ENCODE data around the gene MAD1L1.

The MAD1L1 gene

DNA sequence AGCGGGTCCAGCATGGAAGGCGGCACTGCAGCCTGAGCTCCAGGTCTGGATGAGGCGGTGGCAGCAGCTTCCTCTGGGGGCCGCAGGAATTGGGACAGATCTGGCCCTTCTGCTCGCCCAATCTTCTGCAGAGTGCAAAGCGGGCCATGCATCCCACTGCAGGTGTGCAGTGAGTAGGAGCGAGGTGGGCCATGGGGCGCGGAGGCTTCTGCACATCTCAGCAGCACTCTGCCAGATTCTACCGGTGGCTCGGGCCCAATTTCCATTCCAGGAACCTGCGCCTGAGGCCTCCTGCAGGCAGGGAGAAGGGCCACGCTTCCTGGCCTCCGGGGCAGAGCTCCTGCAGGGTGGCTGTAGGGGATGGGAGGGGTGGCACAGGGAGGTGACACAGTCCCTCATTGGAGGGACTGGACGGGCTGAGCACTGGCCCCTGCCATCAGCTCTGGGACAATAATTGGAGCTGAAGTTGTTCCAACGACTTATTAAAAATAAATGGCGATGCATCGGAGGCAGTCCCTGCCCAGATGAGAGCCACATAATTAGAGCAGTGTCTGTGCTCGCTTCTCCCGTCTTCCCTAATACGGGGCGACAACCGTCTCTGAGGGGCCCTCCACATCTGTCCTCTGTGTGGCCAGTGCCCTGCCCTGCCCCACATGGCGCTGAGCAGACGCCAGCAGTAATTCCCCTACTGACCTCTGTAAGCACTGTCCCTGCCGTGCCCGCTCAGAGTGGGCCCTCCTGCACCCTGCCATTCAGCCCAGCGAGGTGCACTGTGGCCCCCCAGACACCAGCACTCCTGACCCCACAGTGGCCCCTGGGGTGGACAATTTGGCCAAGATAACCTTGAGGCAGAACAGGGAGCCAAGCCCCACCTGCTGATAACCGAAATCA is 365.1 kb downstream of the MAD1L1 start:
- H3K4me1 ChIP-seq (ENCODE audit: control insufficient read depth in 5 of 5, insufficient read depth in 5 of 5, low read length in 5 of 5), result peaks cover 0 to 17% (median 10%) of the 10 kb centered on the region in 5 donors
- no peak overlapping the region for H3K4me3 ChIP-seq (ENCODE audit: low read depth in 1 of 5, low read length in 5 of 5)
- H3K27me3 ChIP-seq (ENCODE audit: control insufficient read depth in 5 of 5, insufficient read depth in 4 of 5, low read length in 5 of 5), result no peaks in the 10 kb centered on the region
- no peak overlapping the region for H3K27ac ChIP-seq (ENCODE audit: low read depth, low read length)
- H3K9me3 ChIP-seq (ENCODE audit: control insufficient read depth in 5 of 5, low read length in 5 of 5), result no peaks in the 10 kb centered on the region
- peaks cover 0 to 13% (median 2%) of the 10 kb centered on the region in 5 donors for H3K36me3 ChIP-seq (ENCODE audit: control insufficient read depth in 5 of 5, insufficient read depth in 5 of 5, low read length in 5 of 5)
- H3K9ac ChIP-seq (ENCODE audit: low read length in 5 of 5), result no peak overlapping the region

DNA sequence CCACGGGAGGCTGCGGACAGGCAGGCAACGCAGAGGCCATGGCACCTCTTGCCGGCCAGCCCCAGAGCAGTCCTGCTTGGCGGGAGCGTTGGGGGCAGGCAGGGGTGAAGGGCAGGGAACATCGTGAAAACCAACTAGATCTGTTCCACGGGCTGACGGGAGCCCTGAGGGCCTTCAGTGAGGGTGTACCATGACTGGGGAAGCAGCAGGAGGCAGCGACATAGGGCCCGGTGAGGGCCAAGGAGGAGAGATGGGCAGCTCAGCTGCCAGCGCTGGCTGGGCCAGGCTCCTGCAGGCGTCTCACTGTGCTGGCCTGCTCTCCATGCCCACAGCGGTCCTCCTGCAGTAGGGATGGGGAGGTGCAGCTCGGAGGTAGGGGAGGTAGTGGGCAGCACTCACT is 366.1 kb downstream of the MAD1L1 start:
- no peaks in the 10 kb centered on the region for H3K9me3 ChIP-seq (ENCODE audit: control insufficient read depth in 5 of 5, low read length in 5 of 5)
- no peak overlapping the region for H3K27ac ChIP-seq (ENCODE audit: low read depth, low read length)
- no peaks in the 10 kb centered on the region for H3K27me3 ChIP-seq (ENCODE audit: control insufficient read depth in 5 of 5, insufficient read depth in 4 of 5, low read length in 5 of 5)
- no peak overlapping the region for H3K4me3 ChIP-seq (ENCODE audit: low read depth in 1 of 5, low read length in 5 of 5)
- H3K4me1 ChIP-seq (ENCODE audit: control insufficient read depth in 5 of 5, insufficient read depth in 5 of 5, low read length in 5 of 5), result peaks cover 0 to 26% (median 19%) of the 10 kb centered on the region in 5 donors
- H3K36me3 ChIP-seq (ENCODE audit: control insufficient read depth in 5 of 5, insufficient read depth in 5 of 5, low read length in 5 of 5), result peaks cover 0 to 6% (median 0%) of the 10 kb centered on the region in 5 donors
- no peak overlapping the region for H3K9ac ChIP-seq (ENCODE audit: low read length in 5 of 5)

DNA sequence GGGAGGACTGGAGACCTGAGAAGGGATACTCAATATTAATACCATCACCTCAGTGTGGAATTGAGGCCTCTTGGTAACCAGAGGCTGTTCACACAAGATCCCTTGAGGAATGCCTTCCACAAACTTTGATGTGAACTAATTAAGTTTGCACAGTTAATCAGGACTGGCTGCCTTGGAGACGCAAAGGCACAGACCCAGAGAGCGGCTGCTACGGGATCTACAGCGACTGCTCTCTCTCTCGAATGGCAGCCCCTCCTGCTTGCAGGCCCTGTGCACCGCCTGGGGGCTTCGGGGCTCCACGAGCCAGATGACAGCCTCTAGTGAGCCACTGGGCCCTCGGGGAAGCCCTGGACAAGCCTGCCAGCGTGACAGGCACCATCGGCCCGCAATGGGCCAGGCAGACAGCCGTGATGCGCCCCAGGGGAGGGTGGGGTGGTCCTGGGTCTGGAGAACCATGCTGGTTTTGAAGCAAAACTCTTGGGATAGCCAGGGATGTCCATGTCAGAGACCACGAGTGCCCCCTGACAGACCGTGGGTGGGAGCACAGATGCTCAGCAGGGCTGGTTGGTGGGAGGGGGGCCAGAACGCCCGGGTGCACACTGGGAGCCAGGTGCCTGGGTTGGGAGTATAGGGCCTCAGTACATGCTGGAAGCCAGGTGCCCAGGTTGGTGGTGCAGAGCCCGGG is 367.0 kb downstream of the MAD1L1 start:
- Histone ChIP-seq H3K4me1 (ENCODE audit: control insufficient read depth in 5 of 5, insufficient read depth in 5 of 5, low read length in 5 of 5) (peaks cover 0 to 26% (median 19%) of the 10 kb centered on the region in 5 donors), H3K27me3 (ENCODE audit: control insufficient read depth in 5 of 5, insufficient read depth in 4 of 5, low read length in 5 of 5) (no peaks in the 10 kb centered on the region), H3K9ac (ENCODE audit: low read length in 5 of 5) (no peak overlapping the region), H3K36me3 (ENCODE audit: control insufficient read depth in 5 of 5, insufficient read depth in 5 of 5, low read length in 5 of 5) (peaks cover 0 to 6% (median 0%) of the 10 kb centered on the region in 5 donors), H3K9me3 (ENCODE audit: control insufficient read depth in 5 of 5, low read length in 5 of 5) (no peaks in the 10 kb centered on the region), H3K4me3 (ENCODE audit: low read depth in 1 of 5, low read length in 5 of 5) (no peak overlapping the region), H3K27ac (ENCODE audit: low read depth, low read length) (no peak overlapping the region)

- Histone ChIP-seq H3K4me3 (ENCODE audit: low read depth in 1 of 5, low read length in 5 of 5) (no peak overlapping the region), H3K4me1 (ENCODE audit: control insufficient read depth in 5 of 5, insufficient read depth in 5 of 5, low read length in 5 of 5) (peaks cover 0 to 26% (median 19%) of the 10 kb centered on the region in 5 donors)
Measured at GRCh38 chr7:1865000-1865555, 367.7 kb downstream of the MAD1L1 start.

DNA sequence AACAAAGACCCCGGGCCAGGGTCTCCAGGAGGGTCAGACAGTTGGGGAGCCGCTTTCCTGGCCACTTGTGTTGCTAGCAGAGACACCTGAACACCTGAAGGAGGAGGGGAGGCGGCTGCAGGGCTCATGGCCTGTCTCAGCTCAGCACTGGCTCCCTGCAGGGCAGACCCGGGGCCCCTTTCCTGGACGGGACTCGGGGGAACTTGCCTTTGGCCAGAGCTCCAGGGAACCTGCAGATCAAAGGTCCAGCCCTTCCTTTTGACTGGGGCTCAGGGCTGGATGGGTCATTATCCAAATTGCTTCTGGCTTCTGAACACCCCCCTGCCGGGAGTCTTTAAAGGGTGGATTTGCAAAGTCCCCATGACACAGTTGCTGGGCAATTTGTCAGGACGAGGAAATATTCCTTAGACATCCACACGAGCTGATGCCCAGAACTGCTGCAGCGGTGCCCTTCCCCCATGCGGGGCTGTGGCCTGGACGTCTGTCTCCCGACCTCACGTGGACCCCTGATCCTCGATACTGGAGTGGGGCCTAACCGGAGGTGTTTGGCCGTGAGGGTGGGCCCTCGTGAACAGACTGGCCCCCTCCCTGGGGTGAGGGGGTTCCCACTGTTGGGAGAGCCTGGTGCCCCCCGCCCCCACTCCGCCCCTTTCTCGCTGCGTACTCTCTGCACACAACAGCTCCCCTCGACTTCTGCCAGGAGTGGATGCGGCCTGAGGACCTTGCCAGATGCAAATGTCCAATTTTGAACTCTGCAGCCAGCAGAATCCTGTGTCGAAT is 368.4 kb downstream of the MAD1L1 start:
- Histone ChIP-seq H3K9me3 (ENCODE audit: control insufficient read depth in 5 of 5, low read length in 5 of 5) (no peaks in the 10 kb centered on the region), H3K27me3 (ENCODE audit: control insufficient read depth in 5 of 5, insufficient read depth in 4 of 5, low read length in 5 of 5) (no peaks in the 10 kb centered on the region), H3K4me3 (ENCODE audit: low read depth in 1 of 5, low read length in 5 of 5) (no peak overlapping the region), H3K9ac (ENCODE audit: low read length in 5 of 5) (no peak overlapping the region), H3K36me3 (ENCODE audit: control insufficient read depth in 5 of 5, insufficient read depth in 5 of 5, low read length in 5 of 5) (peaks cover 0 to 6% (median 0%) of the 10 kb centered on the region in 5 donors), H3K4me1 (ENCODE audit: control insufficient read depth in 5 of 5, insufficient read depth in 5 of 5, low read length in 5 of 5) (peaks cover 0 to 26% (median 19%) of the 10 kb centered on the region in 5 donors), H3K27ac (ENCODE audit: low read depth, low read length) (no peak overlapping the region)

More at GRCh38 chr7:1865000-1865555, 367.7 kb downstream of the MAD1L1 start:
- H3K27ac ChIP-seq (ENCODE audit: low read depth, low read length), result no peak overlapping the region
- H3K27me3 ChIP-seq (ENCODE audit: control insufficient read depth in 5 of 5, insufficient read depth in 4 of 5, low read length in 5 of 5), result no peaks in the 10 kb centered on the region
- H3K9me3 ChIP-seq (ENCODE audit: control insufficient read depth in 5 of 5, low read length in 5 of 5), result no peaks in the 10 kb centered on the region
- H3K9ac ChIP-seq (ENCODE audit: low read length in 5 of 5), result no peak overlapping the region
- peaks cover 0 to 6% (median 0%) of the 10 kb centered on the region in 5 donors for H3K36me3 ChIP-seq (ENCODE audit: control insufficient read depth in 5 of 5, insufficient read depth in 5 of 5, low read length in 5 of 5)

- Histone ChIP-seq H3K27me3 (ENCODE audit: control insufficient read depth in 5 of 5, insufficient read depth in 4 of 5, low read length in 5 of 5) (no peaks in the 10 kb centered on the region), H3K27ac (ENCODE audit: low read depth, low read length) (no peak overlapping the region), H3K4me1 (ENCODE audit: control insufficient read depth in 5 of 5, insufficient read depth in 5 of 5, low read length in 5 of 5) (peaks cover 0 to 29% (median 24%) of the 10 kb centered on the region in 5 donors), H3K9me3 (ENCODE audit: control insufficient read depth in 5 of 5, low read length in 5 of 5) (no peaks in the 10 kb centered on the region), H3K36me3 (ENCODE audit: control insufficient read depth in 5 of 5, insufficient read depth in 5 of 5, low read length in 5 of 5) (peaks cover 0 to 6% (median 0%) of the 10 kb centered on the region in 5 donors), H3K9ac (ENCODE audit: low read length in 5 of 5) (no peak overlapping the region), H3K4me3 (ENCODE audit: low read depth in 1 of 5, low read length in 5 of 5) (no peak overlapping the region)
Measured at GRCh38 chr7:1863091-1863900, 369.4 kb downstream of the MAD1L1 start.

DNA sequence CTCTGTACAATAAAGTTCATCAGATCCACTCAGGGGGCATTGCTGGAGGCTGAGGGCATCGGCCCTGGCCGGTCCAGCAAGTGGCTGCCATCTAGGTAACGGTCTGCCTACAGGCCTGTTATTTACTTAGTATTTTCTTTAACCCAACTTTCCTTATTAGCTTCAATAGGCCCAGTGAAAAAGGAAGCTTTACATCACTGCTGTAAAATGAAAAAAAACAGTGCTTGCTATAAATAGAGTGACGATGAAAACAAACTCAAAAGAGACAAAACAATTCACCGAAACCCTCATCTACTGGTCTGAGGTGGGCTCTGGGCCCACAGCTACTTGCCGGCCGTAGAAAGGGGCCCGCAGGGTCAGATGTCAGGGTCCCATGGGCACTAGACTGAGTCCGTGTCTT is 370.2 kb downstream of the MAD1L1 start:
- no peaks in the 10 kb centered on the region for H3K27me3 ChIP-seq (ENCODE audit: control insufficient read depth in 5 of 5, insufficient read depth in 4 of 5, low read length in 5 of 5)
- H3K4me3 ChIP-seq (ENCODE audit: low read depth in 1 of 5, low read length in 5 of 5), result peak overlapping the region in 1 of 5 donors; percentile 9
- H3K4me1 ChIP-seq (ENCODE audit: control insufficient read depth in 5 of 5, insufficient read depth in 5 of 5, low read length in 5 of 5), result peaks cover 0 to 36% (median 31%) of the 10 kb centered on the region in 5 donors
- no peak overlapping the region for H3K27ac ChIP-seq (ENCODE audit: low read depth, low read length)
- peak overlapping the region in 1 of 5 donors; percentile 8 for H3K9ac ChIP-seq (ENCODE audit: low read length in 5 of 5)
- peaks cover 0 to 6% (median 0%) of the 10 kb centered on the region in 5 donors for H3K36me3 ChIP-seq (ENCODE audit: control insufficient read depth in 5 of 5, insufficient read depth in 5 of 5, low read length in 5 of 5)
- H3K9me3 ChIP-seq (ENCODE audit: control insufficient read depth in 5 of 5, low read length in 5 of 5), result no peaks in the 10 kb centered on the region

DNA sequence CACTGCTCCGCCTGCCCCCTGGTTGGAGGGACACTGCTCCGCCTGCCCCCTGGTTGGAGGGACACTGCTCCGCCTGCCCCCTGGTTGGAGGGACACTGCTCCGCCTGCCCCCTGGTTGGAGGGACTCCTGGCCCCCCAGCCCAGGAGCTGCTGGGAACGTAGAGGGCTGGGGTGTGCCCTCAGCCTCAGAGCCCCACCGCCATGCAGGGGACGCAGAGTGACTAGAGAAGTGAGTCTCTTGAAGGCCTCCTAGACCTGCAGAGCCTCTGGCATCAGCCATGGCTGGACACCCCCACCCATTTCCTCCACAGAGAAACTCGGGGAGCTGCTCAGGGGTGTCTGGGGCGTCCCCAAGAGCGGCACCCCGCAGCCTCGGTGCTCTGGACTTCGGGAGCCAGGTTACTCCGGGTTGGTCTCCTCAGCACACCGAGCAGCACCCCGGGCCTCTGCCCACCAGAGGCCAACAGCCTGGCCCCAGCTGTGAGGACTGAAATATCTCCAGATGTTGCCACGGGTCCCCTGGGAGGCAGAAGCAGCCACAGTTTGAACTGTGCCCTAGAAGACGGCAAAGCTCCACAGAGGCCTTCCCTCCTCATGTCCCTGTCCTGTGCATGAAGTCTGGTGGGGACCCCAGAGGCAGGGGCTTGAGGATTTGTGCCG is 370.8 kb downstream of the MAD1L1 start:
- Histone ChIP-seq H3K9ac (ENCODE audit: low read length in 5 of 5) (peak overlapping the region in 1 of 5 donors; percentile 8), H3K27ac (ENCODE audit: low read depth, low read length) (no peak overlapping the region), H3K36me3 (ENCODE audit: control insufficient read depth in 5 of 5, insufficient read depth in 5 of 5, low read length in 5 of 5) (peaks cover 0 to 5% (median 0%) of the 10 kb centered on the region in 5 donors), H3K4me3 (ENCODE audit: low read depth in 1 of 5, low read length in 5 of 5) (peak overlapping the region in 1 of 5 donors; percentile 9), H3K9me3 (ENCODE audit: control insufficient read depth in 5 of 5, low read length in 5 of 5) (no peaks in the 10 kb centered on the region), H3K4me1 (ENCODE audit: control insufficient read depth in 5 of 5, insufficient read depth in 5 of 5, low read length in 5 of 5) (peaks cover 0 to 38% (median 32%) of the 10 kb centered on the region in 5 donors), H3K27me3 (ENCODE audit: control insufficient read depth in 5 of 5, insufficient read depth in 4 of 5, low read length in 5 of 5) (no peaks in the 10 kb centered on the region)

All from subcutaneous abdominal adipose tissue (tissue), 5 donors.